Measurements from ENCODE around the gene ALDH3A2.
A peak's percentile ranks its signal among the peaks of the same experiment; 100 is the strongest.
"Not testable (repeated sequence)": the region's sequence is repeated elsewhere in the genome, so short reads cannot be mapped to it uniquely, and the experiment has no call there.

Gene ALDH3A2

GRCh38 chr17:19647697-19648474 lies 665 bp upstream of the ALDH3A2 start:
- intact Hi-C loops (cut with DNase I), result loop anchor here (5.0 kb wide), 3 partner anchors 79 to 136 kb away; no protein-coding TSS in a partner anchor
- peak; percentile 40 to 87 (median 70) for DNase-seq

GRCh38 chr17:19649274-19649541 lies 657 bp downstream of the ALDH3A2 start:
- DNase-seq, result no peak
- intact Hi-C loops (cut with DNase I), result loop anchor here (5.0 kb wide), 3 partner anchors 78 to 137 kb away; no protein-coding TSS in a partner anchor

- intact Hi-C loops (cut with DNase I), result no loop called here
Measured at GRCh38 chr17:19650826-19651225, 2.3 kb downstream of the ALDH3A2 start.

GRCh38 chr17:19651451-19652238 lies 3.1 kb downstream of the ALDH3A2 start:
- DNase-seq, result peak in 2 of 42 donors; percentile 28 to 55
- intact Hi-C loops (cut with DNase I), result no loop called here

More at GRCh38 chr17:19650826-19651225, 2.3 kb downstream of the ALDH3A2 start:
- DNase-seq, result no peak

- peak in 6 of 42 donors; percentile 23 to 55 (median 34) for DNase-seq
- intact Hi-C loops (cut with DNase I), result no loop called here
Measured at GRCh38 chr17:19652595-19652994, 4.0 kb downstream of the ALDH3A2 start.

GRCh38 chr17:19654342-19654886 lies 5.9 kb downstream of the ALDH3A2 start:
- DNase-seq, result no peak
- intact Hi-C loops (cut with DNase I), result no loop called here

- DNase-seq, result peak in 14 of 42 donors; percentile 27 to 75 (median 48)
- intact Hi-C loops (cut with DNase I), result no loop called here
Measured at GRCh38 chr17:19654896-19655295, 6.3 kb downstream of the ALDH3A2 start.

GRCh38 chr17:19656336-19656735 lies 7.8 kb downstream of the ALDH3A2 start:
- no peak for DNase-seq
- intact Hi-C loops (cut with DNase I), result no loop called here

- DNase-seq, result no peak
- intact Hi-C loops (cut with DNase I), result no loop called here
Measured at GRCh38 chr17:19656851-19657581, 8.5 kb downstream of the ALDH3A2 start.

GRCh38 chr17:19659366-19660177 lies 11.0 kb downstream of the ALDH3A2 start:
- DNase-seq, result no peak
- intact Hi-C loops (cut with DNase I), result no loop called here

- no peak for DNase-seq
- intact Hi-C loops (cut with DNase I), result no loop called here
Measured at GRCh38 chr17:19660219-19660870, 11.8 kb downstream of the ALDH3A2 start.

GRCh38 chr17:19661121-19661520 lies 12.6 kb downstream of the ALDH3A2 start:
- intact Hi-C loops (cut with DNase I), result no loop called here
- no peak for DNase-seq

GRCh38 chr17:19663097-19663496 lies 14.5 kb downstream of the ALDH3A2 start:
- DNase-seq, result no peak
- intact Hi-C loops (cut with DNase I), result no loop called here

GRCh38 chr17:19664136-19664820 lies 15.7 kb downstream of the ALDH3A2 start:
- no peak for DNase-seq
- intact Hi-C loops (cut with DNase I), result no loop called here

GRCh38 chr17:19664821-19665181 lies 16.2 kb downstream of the ALDH3A2 start:
- intact Hi-C loops (cut with DNase I), result no loop called here
- DNase-seq, result no peak

GRCh38 chr17:19669680-19670079 lies 21.1 kb downstream of the ALDH3A2 start:
- intact Hi-C loops (cut with DNase I); DNase-seq: not testable (repeated sequence)

- DNase-seq, result no peak
- intact Hi-C loops (cut with DNase I), result no loop called here
Measured at GRCh38 chr17:19670908-19671307, 22.4 kb downstream of the ALDH3A2 start.

- intact Hi-C loops (cut with DNase I), result no loop called here
- DNase-seq, result no peak
Measured at GRCh38 chr17:19671433-19671832, 22.9 kb downstream of the ALDH3A2 start.
